ENCODE data around the gene PIEZO2.

- TF ChIP-seq, protein P1, sequence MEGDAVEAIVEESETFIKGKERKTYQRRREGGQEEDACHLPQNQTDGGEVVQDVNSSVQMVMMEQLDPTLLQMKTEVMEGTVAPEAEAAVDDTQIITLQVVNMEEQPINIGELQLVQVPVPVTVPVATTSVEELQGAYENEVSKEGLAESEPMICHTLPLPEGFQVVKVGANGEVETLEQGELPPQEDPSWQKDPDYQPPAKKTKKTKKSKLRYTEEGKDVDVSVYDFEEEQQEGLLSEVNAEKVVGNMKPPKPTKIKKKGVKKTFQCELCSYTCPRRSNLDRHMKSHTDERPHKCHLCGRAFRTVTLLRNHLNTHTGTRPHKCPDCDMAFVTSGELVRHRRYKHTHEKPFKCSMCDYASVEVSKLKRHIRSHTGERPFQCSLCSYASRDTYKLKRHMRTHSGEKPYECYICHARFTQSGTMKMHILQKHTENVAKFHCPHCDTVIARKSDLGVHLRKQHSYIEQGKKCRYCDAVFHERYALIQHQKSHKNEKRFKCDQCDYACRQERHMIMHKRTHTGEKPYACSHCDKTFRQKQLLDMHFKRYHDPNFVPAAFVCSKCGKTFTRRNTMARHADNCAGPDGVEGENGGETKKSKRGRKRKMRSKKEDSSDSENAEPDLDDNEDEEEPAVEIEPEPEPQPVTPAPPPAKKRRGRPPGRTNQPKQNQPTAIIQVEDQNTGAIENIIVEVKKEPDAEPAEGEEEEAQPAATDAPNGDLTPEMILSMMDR (IDR thresholded peaks at IDR 0.05) = no peak
- TF ChIP-seq, protein P2, sequence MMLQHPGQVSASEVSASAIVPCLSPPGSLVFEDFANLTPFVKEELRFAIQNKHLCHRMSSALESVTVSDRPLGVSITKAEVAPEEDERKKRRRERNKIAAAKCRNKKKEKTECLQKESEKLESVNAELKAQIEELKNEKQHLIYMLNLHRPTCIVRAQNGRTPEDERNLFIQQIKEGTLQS (CRISPR knock-in tag; conservative IDR thresholded peaks at IDR 0.05) = no peak
- TF ChIP-seq NR3C1 (CRISPR knock-in tag; conservative IDR thresholded peaks at IDR 0.05; ENCODE audit: low read depth) (no peak), NR2C2 (CRISPR knock-in tag; IDR thresholded peaks at IDR 0.05) (no peak), ARID4B (CRISPR knock-in tag; IDR thresholded peaks at IDR 0.05; ENCODE audit: borderline replicate concordance) (no peak), FOXK1 (CRISPR knock-in tag; IDR thresholded peaks at IDR 0.05) (no peak), FOXJ3 (CRISPR knock-in tag; IDR thresholded peaks at IDR 0.05; ENCODE audit: borderline replicate concordance) (no peak), E2F4 (CRISPR knock-in tag; IDR thresholded peaks at IDR 0.05; ENCODE audit: borderline replicate concordance, low read depth) (no peak), ZNF263 (CRISPR knock-in tag; IDR thresholded peaks at IDR 0.05; ENCODE audit: low read depth) (no peak), ZNF138 (CRISPR knock-in tag; conservative IDR thresholded peaks at IDR 0.05) (no peak)
- TF ChIP-seq, protein P3, sequence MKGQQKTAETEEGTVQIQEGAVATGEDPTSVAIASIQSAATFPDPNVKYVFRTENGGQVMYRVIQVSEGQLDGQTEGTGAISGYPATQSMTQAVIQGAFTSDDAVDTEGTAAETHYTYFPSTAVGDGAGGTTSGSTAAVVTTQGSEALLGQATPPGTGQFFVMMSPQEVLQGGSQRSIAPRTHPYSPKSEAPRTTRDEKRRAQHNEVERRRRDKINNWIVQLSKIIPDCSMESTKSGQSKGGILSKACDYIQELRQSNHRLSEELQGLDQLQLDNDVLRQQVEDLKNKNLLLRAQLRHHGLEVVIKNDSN (CRISPR knock-in tag; IDR thresholded peaks at IDR 0.05) = no peak
- TF ChIP-seq, protein P4, sequence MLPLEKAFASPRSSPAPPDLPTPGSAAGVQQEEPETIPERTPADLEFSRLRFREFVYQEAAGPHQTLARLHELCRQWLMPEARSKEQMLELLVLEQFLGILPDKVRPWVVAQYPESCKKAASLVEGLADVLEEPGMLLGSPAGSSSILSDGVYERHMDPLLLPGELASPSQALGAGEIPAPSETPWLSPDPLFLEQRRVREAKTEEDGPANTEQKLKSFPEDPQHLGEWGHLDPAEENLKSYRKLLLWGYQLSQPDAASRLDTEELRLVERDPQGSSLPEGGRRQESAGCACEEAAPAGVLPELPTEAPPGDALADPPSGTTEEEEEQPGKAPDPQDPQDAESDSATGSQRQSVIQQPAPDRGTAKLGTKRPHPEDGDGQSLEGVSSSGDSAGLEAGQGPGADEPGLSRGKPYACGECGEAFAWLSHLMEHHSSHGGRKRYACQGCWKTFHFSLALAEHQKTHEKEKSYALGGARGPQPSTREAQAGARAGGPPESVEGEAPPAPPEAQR (CRISPR knock-in tag; IDR thresholded peaks at IDR 0.05) = no peak
These were observed 213.8 kb downstream of the PIEZO2 start for GRCh38 chr18:10935588-10935987.
